NCI-H1048 (cell line): Measurements from ENCODE around the gene ASB7.
"Not testable (repeated sequence)": the region's sequence is repeated elsewhere in the genome, so short reads cannot be mapped to it uniquely, and the experiment has no call there.

ENCODE experiments used
- DNase-seq: peaks from one replicate; lab custom pipeline; 2025; lab: John Stamatoyannopoulos, UW

The ASB7 gene

DNA sequence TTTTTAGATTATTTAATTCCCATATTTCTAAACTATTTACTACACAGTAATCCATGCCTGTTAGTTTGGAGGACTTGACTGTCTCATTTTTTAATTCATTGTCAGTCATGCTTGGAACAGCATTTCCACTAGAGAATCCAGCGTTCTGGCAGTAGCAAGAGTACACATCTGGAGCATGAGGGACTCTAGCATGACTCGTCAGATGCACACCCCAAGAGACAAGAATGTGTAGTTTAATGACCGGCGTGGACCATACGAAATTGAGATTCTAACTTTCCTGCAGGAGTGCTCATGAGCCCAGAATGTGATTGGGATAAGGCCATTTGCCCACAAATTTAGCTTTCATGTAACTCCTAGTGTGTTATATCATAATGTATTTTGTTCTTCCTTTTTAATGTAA, 48.9 kb downstream of the ASB7 start:
- no peak for DNase-seq

DNA sequence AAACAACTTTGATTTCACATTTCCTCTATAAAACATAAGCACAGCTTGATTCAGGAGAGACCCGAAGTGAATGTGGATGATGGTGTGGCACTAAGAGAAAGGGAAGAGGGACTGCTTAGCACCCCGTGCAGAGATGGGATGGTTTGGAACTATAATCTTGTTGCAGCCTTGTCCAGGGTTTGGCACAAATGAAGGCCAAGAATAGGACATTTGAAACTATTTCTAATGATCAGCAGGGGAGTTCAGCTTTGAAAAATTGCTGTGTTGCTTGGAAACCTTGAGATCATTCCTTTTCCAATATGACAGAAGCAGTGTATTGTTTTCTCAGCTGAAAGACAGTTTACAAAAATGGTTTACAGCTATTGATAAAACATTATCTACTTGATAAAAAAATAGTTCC, 49.7 kb downstream of the ASB7 start:
- DNase-seq: no peak

DNA sequence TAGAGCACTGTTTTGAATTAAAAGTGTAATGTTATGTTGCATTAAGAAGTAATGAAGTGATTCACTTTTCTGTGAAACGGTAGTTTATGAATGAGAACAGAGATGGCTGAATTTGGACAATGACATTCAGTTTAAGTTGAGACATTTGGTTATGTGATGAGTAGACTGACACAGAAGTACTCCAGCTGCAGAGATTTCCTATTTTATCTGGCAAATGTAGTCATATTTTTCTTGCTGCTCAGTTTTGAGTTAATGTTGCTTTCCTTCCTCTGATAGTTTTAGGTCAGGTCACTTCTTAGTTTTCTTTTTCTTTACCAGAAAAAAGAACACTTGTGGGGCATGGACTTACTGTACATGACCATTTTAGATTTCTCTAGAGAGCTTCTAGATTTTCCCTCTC, 51.2 kb downstream of the ASB7 start:
- DNase-seq: no peak

DNA sequence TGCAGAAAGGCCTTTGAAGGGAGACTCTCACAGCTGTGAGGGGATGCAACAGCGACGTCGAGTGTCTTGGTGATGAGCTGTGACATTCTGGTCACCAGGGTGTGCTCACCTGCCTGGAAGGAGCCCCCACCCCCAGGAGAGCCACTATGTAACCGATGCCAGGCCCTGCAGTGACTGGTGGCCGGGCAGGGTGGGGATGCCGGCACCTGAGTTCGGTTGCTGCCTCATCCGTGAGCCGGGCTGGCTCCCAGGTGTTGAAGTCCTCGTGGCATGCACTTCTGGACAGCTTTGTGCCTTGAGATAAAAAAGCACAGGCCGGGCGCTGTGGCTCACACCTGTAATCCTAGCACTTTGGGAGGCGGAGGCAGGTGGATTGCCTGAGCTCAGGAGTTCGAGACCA, 56.5 kb downstream of the ASB7 start:
- DNase-seq: no peak

DNA sequence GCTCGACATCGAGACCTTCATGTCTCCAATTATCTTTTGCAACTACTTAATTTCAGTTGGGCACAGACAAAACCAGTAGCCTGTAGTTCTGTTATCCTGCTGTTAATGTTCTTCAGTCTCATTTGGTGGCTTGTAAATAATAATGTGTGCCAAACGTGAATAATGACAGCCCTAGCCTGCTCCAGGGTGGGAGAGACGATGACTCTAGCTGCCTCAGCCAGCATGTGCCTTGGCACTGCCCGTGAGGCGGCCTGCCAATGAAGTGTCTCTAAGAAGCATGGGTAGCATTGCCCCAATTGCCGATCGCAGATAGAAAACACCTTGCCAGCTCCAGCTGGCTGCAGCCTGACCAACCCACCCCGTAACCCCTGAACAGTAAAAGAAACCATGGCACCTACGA, 58.8 kb downstream of the ASB7 start:
- DNase-seq: no peak

GRCh38 chr15:100663086-100663914, 60.9 kb downstream of the ASB7 start:
- no peak for DNase-seq

DNA sequence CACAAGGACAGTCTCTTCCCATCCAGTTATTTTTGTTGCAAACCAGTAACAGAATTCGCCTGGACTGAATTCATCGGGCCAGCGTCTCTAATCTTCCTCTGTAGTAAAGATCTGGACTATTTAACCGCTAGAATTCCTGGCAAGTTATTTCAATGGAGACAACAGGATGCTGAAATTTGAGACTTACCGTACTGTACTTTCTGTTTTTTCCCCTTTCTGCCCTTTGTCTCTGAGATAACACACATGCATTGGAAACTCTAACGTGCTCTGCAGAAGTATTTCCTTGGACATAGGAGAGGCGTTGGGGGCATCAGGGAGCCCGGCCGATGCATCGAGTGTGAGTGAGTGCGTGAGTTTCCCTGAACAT, 61.5 kb downstream of the ASB7 start:
- no peak for DNase-seq

DNA sequence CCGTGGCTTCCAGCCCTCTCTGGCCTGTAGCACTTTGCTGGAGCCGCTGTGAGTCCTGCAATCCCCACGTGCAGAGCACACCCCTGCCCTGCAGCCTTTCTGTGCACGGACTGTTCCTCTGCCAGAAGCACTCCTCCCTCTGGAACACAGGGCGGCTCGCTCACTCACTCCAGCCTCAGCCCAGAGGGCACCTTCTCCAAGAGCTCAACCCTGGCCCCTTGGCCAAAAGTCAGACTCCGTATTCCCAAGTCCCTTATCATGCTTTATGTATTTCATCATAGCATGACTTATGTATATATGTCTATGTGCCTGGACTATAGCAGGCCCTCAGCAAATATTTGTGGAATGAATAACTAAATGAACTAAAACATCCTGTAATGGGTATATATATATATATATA, 63.2 kb downstream of the ASB7 start:
- DNase-seq: no peak

DNA sequence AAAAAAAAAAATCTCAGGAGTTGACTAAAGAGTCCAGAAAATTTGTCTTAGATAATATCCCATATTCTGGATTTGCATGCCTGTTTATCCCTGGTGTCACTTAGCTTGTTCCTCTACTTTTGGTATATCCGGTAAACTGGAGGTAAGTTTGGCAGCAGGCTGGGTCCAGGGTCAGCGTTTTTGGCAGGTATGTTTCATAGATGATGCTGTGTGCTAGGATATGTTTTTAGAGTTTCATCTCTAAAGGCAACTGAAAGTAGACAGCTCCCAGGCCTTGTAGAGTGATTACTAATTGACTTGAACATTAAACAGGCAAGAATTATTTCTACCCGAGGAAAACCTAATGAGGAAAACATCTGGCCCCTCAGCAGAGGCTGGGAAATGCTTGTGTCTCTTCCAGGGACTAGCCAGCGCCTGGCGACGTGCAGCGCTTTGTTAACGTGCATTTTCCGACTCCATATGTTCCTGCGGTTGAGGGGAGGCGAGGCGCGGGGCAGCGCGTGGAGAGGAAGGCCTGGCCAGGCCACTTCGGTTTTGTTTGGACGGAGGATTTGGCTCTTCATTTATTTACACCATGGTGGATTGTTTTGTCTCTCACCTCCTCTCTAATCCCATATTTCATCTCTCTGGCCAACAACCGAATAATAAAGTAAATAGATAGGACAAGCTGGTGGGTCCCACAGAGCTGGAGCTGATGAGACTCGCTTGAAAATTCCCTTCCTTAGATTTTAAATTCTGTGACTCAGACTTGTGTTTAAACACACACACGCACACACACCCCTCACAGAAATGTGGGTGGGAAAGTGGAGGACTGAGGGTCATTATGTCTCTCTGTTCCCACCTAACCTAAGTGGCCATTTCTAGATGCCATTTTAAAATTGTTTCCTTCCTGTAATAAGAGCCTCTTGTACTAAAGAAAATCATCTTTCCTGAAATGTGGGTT, 65.3 kb downstream of the ASB7 start:
- no peak for DNase-seq

GRCh38 chr15:100668348-100668745, 66.0 kb downstream of the ASB7 start:
- DNase-seq: no peak

DNA sequence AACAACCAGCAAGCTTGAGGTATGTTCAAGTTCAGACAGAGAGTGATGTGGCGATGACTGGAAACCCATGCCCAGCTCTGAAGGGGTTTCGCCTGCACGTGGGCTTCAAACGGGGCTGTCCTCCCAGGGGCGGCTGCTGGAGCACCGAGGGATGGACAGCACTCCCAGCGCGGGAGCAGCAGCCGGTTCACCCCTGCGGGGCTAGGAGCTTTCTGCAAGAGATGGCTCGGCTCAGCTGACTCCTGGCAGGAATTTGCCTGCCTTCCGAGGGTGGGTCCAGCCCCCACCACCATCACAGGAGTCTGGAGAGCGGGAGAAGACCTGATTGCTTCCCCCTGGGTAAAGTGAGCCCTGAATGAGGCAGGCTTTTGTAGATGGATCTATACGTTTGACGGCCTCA, 66.9 kb downstream of the ASB7 start:
- DNase-seq: no peak

DNA sequence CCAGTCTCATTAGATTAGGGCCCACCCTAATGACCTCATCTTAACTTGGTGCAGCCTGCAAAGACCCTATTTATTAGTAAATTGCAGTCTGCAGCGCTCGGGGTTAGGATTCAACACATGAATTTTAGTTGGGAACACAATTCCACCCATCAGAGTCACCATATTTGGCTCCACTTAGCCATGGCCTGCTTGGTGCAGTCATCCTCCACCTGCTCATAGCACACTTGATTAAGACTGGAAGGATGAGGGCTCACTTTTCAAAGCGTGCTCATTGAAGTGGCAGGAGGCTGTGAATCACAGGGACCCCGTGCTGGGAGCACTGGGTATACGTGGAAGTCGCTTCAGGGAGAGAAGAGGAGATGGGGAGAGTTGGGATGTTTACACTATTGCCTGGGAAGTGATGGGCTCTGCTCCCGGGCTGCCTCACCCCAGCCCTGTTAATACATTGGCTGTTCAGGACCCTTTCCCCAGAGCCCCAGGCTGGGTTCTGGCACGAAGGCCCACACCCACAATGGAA, 68.2 kb downstream of the ASB7 start:
- DNase-seq: no peak

DNA sequence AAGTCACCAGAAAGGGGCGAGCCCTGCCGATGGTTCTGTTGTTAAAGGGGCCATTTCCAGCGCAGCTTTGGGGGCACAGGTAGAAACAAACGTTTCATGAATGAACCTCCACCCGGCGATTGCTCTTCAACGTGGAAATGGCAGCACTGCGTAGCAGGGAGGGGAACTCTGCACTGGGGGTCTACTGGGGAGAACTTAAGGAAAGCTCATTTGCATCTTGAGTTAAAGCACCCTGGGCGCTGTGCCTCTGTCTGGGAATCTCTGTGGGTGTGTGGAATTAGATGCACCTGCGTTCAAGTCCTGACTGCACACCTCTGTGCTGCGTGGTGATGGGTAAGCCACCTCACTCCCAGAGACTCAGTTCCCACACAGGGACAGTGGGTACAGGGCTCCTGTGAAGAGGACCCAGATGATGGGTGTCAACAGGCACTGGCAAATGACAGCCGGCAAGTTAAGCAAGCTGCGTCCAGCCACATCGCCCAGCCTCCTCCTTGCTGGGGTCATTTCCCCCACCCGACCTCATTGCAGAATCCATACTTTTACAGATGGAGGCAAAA, 68.8 kb downstream of the ASB7 start:
- no peak for DNase-seq

DNA sequence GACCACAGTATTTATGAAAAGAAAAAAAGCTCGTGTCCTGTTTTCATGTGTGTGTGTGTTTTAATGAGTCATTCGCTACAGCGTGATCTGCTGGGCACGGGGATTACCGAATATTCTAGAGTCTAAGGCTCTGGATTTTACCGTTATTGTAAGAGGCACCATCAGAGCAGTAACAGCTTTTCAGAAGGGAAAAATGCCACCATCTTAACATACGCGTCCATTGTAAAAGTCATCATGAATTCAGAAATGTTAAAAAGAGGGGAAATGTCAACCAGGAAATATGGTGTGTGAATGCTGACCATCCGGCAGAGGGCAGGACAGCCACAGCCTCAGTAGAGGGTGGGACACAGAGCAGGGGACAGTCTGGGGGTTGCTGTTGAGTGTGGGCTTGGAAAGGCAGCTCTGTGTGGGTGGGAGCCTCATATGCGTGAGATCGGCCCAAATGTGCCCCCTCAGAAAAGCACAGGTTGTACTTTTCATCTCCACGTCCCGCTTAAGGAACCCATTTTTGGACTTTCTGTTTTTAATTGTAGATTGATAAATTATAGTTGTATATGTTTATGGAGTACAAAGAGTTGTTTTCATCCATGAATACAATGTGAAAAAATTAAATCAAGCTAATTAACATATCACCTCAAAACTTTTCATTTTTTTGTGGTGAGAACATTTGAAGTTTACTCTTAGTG, 69.6 kb downstream of the ASB7 start:
- no peak for DNase-seq

GRCh38 chr15:100672959-100673358, 70.6 kb downstream of the ASB7 start:
- DNase-seq: no peak

DNA sequence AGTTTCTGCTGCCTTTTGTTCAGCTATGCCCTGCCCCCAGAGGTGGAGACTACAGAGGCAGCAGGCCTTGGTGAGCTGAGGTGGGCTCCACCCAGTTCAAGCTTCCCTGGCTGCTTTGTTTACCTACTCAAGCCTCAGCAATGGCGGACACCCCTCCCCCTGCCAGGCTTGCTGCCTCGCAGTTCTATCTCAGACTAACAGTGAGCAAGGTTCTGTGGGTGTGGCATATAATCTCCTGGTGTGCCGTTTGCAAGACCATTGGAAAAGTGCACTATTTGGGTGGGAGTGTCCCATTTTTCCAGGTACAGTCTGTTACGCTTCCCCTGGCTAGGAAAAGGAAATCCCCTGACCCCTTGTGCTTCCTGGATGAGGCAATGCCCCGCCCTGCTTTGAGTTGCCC, 76.8 kb downstream of the ASB7 start:
- DNase-seq: not testable (repeated sequence)

DNA sequence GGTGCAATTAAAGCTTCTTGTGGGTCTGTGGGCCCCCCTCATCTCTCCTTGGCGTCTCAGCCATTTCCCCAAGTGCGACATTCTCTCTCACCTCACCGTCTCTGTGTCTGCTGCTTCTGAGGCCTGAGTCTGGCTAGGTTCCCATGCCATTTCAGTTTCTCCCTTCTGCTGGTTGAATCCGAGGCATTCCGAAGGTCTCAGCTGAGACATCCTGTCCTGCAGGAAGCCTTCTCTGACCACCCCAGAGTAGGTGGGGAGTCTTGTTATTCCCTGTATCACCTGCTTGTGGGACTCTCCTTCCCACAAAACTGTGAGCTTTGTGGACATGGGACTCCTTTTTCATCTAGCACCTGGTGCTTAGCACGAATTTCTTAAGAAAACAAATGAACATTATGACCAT, 78.3 kb downstream of the ASB7 start:
- no peak for DNase-seq

DNA sequence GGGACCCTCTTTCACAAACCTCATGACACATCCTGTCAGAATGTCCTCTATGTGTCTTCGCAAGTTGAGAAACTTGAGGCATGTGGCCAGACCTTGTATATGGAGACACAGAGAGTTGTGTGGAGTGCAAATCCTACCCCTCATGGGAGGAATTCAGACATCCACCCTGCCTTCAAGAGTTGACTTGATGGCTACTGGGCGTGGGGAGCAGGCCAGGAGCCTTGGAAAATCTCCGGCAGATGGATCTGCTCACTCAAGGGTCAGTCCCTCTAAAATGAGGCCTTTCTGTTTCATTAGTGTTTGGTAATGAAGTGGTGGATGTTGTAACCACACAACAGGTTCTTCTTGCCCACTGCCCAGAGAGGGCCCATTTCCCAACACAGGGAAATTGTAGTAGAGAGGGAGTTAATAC, 79.0 kb downstream of the ASB7 start:
- DNase-seq: no peak

GRCh38 chr15:100682468-100682867, 80.1 kb downstream of the ASB7 start:
- DNase-seq: no peak

DNA sequence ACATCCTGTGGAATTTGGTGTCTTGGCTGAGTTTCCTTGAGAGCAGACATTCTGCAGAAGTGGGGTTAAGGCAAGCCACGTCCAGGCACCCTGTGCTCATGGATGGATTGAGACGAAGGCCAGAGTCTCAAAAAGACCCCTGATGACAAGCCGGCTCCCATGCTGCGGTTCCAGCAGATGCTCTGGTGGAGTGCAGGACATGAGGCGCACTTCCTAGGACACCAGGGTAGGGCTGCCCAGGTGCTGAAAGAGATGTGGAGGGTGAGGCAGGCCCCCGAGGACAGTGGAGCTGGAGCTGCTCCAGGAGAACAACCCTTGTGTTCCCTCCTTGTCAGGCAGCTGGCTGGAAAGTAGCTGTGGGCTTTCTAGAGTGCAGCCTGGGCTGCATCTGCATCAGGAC, 81.0 kb downstream of the ASB7 start:
- DNase-seq: no peak

- no peak for DNase-seq
Measured at GRCh38 chr15:100684591-100684990, 82.2 kb downstream of the ASB7 start.
